Glutamatergic neuron (in vitro differentiated cells): ENCODE measurements around the gene THAP3. TPM values are rescaled to one million over a fixed set of nuclear protein-coding genes. Genes with fewer than 3 reads are reported as not detected.

Experiments used
- DNase-seq: peaks from one replicate; pipeline ENCODE4 v3.0.0; 2022
- H3K27ac Mint-ChIP-seq: one replicate; pipeline ENCODE4 v1.8.0; 2020; ENCODE audit warnings: mild to moderate bottlenecking, mixed read lengths, inconsistent platforms; ENCODE audit not compliant: unreplicated experiment
- H3K27me3 Mint-ChIP-seq: one replicate; pipeline ENCODE4 v1.8.0; 2020; ENCODE audit warnings: mild to moderate bottlenecking, moderate library complexity, mixed read lengths, inconsistent platforms; ENCODE audit not compliant: unreplicated experiment
- H3K36me3 Mint-ChIP-seq: one replicate; pipeline ENCODE4 v1.8.0; 2020; ENCODE audit warnings: mild to moderate bottlenecking, mixed read lengths, inconsistent platforms; ENCODE audit not compliant: unreplicated experiment
- H3K4me1 Mint-ChIP-seq: one replicate; pipeline ENCODE4 v1.8.0; 2020; ENCODE audit warnings: mild to moderate bottlenecking, low read depth, mixed read lengths, inconsistent platforms; ENCODE audit not compliant: unreplicated experiment
- H3K4me3 Mint-ChIP-seq: one replicate; pipeline ENCODE4 v1.8.0; 2020; ENCODE audit warnings: mild to moderate bottlenecking, mixed read lengths, inconsistent platforms; ENCODE audit not compliant: unreplicated experiment
- H3K9me3 Mint-ChIP-seq: one replicate; pipeline ENCODE4 v1.8.0; 2020; ENCODE audit warnings: mild to moderate bottlenecking, moderate library complexity, mixed read lengths, inconsistent platforms; ENCODE audit not compliant: unreplicated experiment
- CTCF ChIP-seq: fragments of 200-600 bp; sonication (generic); IDR thresholded peaks from one replicate; pipeline ENCODE4 v1.5.0; 2021; ENCODE audit not compliant: partially characterized antibody, unreplicated experiment
- total RNA-seq: library from RNA; stranded (reverse); fragmentation: NEBNext Ultra II Directional; extraction: Animal tissue kit (Norgen Biotek cat#: 25700); gene quantifications from one replicate; pipeline ENCODE4 v1.2.1, GENCODE V29; 2021; ENCODE audit not compliant: unreplicated experiment

Gene THAP3
- total RNA-seq, 1 donor from 2014 or later: 30.2 TPM

GRCh38 chr1:6580119-6580592 is 44.5 kb upstream of the THAP3 start:
- peak overlapping the region; percentile 84 for H3K27ac Mint-ChIP-seq
- H3K4me3 Mint-ChIP-seq: peak overlapping the region; percentile 92
- no peaks in the 10 kb centered on the region for H3K36me3 Mint-ChIP-seq
- H3K27me3 Mint-ChIP-seq: peaks cover 2% of the 10 kb centered on the region
- H3K4me1 Mint-ChIP-seq: peaks cover 20% of the 10 kb centered on the region
- H3K9me3 Mint-ChIP-seq: peaks cover 2% of the 10 kb centered on the region
- TF ChIP-seq CTCF: no peak
- DNase-seq: no peak

GRCh38 chr1:6580593-6581409 is 43.9 kb upstream of the THAP3 start:
- no peak for TF ChIP-seq CTCF
- Mint-ChIP-seq H3K27ac (no peak overlapping the region), H3K4me3 (peak overlapping the region; percentile 92), H3K27me3 (peaks cover 2% of the 10 kb centered on the region), H3K36me3 (no peaks in the 10 kb centered on the region), H3K9me3 (peaks cover 2% of the 10 kb centered on the region), H3K4me1 (peaks cover 20% of the 10 kb centered on the region)
- no peak for DNase-seq

- no peak for TF ChIP-seq CTCF
- Mint-ChIP-seq H3K9me3 (peaks cover 2% of the 10 kb centered on the region), H3K36me3 (no peaks in the 10 kb centered on the region), H3K27ac (no peak overlapping the region), H3K4me3 (no peak overlapping the region), H3K27me3 (peaks cover 2% of the 10 kb centered on the region), H3K4me1 (peaks cover 20% of the 10 kb centered on the region)
- DNase-seq: no peak
Measured at GRCh38 chr1:6581561-6582305, 42.9 kb upstream of the THAP3 start.

- H3K4me1 Mint-ChIP-seq: peaks cover 20% of the 10 kb centered on the region
- DNase-seq: no peak
- H3K27me3 Mint-ChIP-seq: peaks cover 2% of the 10 kb centered on the region
- H3K36me3 Mint-ChIP-seq: no peaks in the 10 kb centered on the region
- H3K4me3 Mint-ChIP-seq: no peak overlapping the region
- H3K27ac Mint-ChIP-seq: no peak overlapping the region
- TF ChIP-seq CTCF: no peak
- H3K9me3 Mint-ChIP-seq: peaks cover 2% of the 10 kb centered on the region
Measured at GRCh38 chr1:6582370-6582769, 42.3 kb upstream of the THAP3 start.
